WI38 (cell line): ENCODE measurements around the gene XCL2.

Experiments
- H3K4me3 ChIP-seq: 2 replicates; pipeline ENCODE4 v1.5.1; 2011; ENCODE audit warnings: low read depth, mild to moderate bottlenecking, control low read depth, low read length
- CTCF ChIP-seq: IDR thresholded peaks from 2 replicates; pipeline ENCODE4 v1.5.1; 2012; ENCODE audit warnings: low read depth, mild to moderate bottlenecking, control low read depth, low read length

Gene XCL2

GRCh38 chr1:168535536-168535935 lies 8.3 kb downstream of the XCL2 start:
- no peak overlapping the region for H3K4me3 ChIP-seq
- no peak for TF ChIP-seq CTCF

GRCh38 chr1:168531615-168532345 lies 12.0 kb downstream of the XCL2 start:
- no peak overlapping the region for H3K4me3 ChIP-seq
- no peak for TF ChIP-seq CTCF

- no peak overlapping the region for H3K4me3 ChIP-seq
- no peak for TF ChIP-seq CTCF
Observed at GRCh38 chr1:168529518-168529917, 14.3 kb downstream of the XCL2 start.

GRCh38 chr1:168521401-168522000 lies 22.3 kb downstream of the XCL2 start:
- no peak overlapping the region for H3K4me3 ChIP-seq
- TF ChIP-seq CTCF: no peak

GRCh38 chr1:168520832-168521231 lies 23.0 kb downstream of the XCL2 start:
- TF ChIP-seq CTCF: no peak
- H3K4me3 ChIP-seq: no peak overlapping the region

- TF ChIP-seq CTCF: no peak
- H3K4me3 ChIP-seq: no peak overlapping the region
Observed at GRCh38 chr1:168520052-168520751, 23.6 kb downstream of the XCL2 start.

- no peak overlapping the region for H3K4me3 ChIP-seq
- TF ChIP-seq CTCF: no peak
Observed at GRCh38 chr1:168518813-168519212, 25.0 kb downstream of the XCL2 start.
